GM19328 (cell line): Measurements from ENCODE around the gene PACSIN3.

Experiments
- ATAC-seq: cut with Tn5 transposase; IDR thresholded peaks from one replicate; pipeline ENCODE4 v1.9.1; 2021; ENCODE audit warnings: mild to moderate bottlenecking, moderate library complexity; ENCODE audit not compliant: unreplicated experiment

The PACSIN3 gene

GRCh38 chr11:47154616-47155570, 31.3 kb downstream of the PACSIN3 start:
- ATAC-seq, result no peak

- ATAC-seq, result no peak
Observed at GRCh38 chr11:47152953-47153950, 33.0 kb downstream of the PACSIN3 start.

- no peak for ATAC-seq
Observed at GRCh38 chr11:47152126-47152952, 33.9 kb downstream of the PACSIN3 start.

GRCh38 chr11:47149782-47150181, 36.5 kb downstream of the PACSIN3 start:
- ATAC-seq, result no peak

- no peak for ATAC-seq
Observed at GRCh38 chr11:47148903-47149531, 37.2 kb downstream of the PACSIN3 start.

GRCh38 chr11:47148270-47148669, 38.0 kb downstream of the PACSIN3 start:
- ATAC-seq, result no peak

- ATAC-seq, result no peak
Observed at GRCh38 chr11:47147681-47148080, 38.6 kb downstream of the PACSIN3 start.

GRCh38 chr11:47147250-47147649, 39.0 kb downstream of the PACSIN3 start:
- ATAC-seq, result no peak

GRCh38 chr11:47144541-47144940, 41.7 kb downstream of the PACSIN3 start:
- no peak for ATAC-seq

- ATAC-seq, result no peak
Observed at GRCh38 chr11:47143322-47143721, 42.9 kb downstream of the PACSIN3 start.

- no peak for ATAC-seq
Observed at GRCh38 chr11:47139878-47140277, 46.4 kb downstream of the PACSIN3 start.

- no peak for ATAC-seq
Observed at GRCh38 chr11:47137476-47137875, 48.8 kb downstream of the PACSIN3 start.

GRCh38 chr11:47136921-47137320, 49.3 kb downstream of the PACSIN3 start:
- no peak for ATAC-seq

GRCh38 chr11:47136327-47136726, 49.9 kb downstream of the PACSIN3 start:
- ATAC-seq, result no peak

- ATAC-seq, result no peak
Observed at GRCh38 chr11:47132981-47133380, 53.3 kb downstream of the PACSIN3 start.

- ATAC-seq, result no peak
Observed at GRCh38 chr11:47132490-47132889, 53.7 kb downstream of the PACSIN3 start.

- no peak for ATAC-seq
Observed at GRCh38 chr11:47131136-47131535, 55.1 kb downstream of the PACSIN3 start.

- ATAC-seq, result no peak
Observed at GRCh38 chr11:47130543-47130942, 55.7 kb downstream of the PACSIN3 start.
